Measurements from ENCODE around the gene IL12A. TPM values are rescaled to one million over a fixed set of nuclear protein-coding genes. Genes with fewer than 3 reads are reported as not detected.

IL12A gene
- total and polyA plus RNA-seq, 8 donors = 0.25 to 35.9 (median 2.1) TPM; not detected in 4

DNA sequence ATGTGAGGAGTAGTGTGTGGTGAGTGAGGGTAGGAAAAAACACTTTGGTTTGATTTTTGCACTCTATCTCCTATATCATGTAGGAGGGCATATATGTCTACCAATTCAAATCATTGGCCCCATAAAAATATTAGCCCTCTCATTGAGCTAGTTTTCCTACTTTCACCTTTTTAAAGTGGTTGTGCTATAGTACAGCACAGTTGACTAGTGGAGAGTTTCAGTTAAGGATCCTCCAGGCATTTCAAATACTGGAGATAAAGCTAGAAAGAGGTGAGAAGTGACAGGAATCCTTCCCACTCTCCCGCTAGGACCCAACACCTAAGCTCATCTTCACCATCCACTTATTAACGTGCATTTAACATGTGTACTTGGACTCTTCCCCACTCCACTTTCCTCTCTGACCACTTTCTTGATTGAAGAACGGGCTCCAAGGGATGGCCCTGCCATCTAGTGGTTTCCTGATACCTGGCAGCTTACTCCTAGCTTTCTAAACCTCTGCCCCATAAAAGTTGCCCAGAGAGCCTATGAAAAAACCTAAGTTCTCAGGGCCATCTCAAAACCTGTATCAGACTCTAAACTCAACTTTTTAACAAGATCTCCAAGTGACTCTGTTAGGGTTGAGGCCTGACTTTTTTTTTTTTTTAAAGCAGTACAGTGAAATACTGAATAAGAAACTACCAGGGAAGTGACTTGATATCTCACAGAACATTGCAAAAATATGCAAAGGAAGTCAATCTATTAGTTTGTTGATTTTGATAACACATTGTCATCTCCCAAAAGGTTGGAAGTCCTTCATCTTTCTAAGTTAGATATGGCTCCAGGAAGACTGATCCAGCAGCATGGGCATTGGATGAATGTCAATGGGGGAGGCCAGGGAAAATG, 17.9 kb downstream of the IL12A start:
- DNase-seq = peak; percentile 47 to 82
- no peaks in the 10 kb centered on the region for H3K27me3 ChIP-seq
- H3K4me1 ChIP-seq = peaks cover 0 to 9% (median 3%) of the 10 kb centered on the region in 4 donors
- intact Hi-C loops (cut with DNase I; ENCODE audit: low total_unique reads) = loop anchor here (5.0 kb wide), 1 partner anchor 119 kb away; no protein-coding TSS in a partner anchor
- no peaks in the 10 kb centered on the region for H3K36me3 ChIP-seq
- no peaks in the 10 kb centered on the region for H3K9me3 ChIP-seq
- H3K27ac ChIP-seq = no peak overlapping the region
- TF ChIP-seq, protein P1, sequence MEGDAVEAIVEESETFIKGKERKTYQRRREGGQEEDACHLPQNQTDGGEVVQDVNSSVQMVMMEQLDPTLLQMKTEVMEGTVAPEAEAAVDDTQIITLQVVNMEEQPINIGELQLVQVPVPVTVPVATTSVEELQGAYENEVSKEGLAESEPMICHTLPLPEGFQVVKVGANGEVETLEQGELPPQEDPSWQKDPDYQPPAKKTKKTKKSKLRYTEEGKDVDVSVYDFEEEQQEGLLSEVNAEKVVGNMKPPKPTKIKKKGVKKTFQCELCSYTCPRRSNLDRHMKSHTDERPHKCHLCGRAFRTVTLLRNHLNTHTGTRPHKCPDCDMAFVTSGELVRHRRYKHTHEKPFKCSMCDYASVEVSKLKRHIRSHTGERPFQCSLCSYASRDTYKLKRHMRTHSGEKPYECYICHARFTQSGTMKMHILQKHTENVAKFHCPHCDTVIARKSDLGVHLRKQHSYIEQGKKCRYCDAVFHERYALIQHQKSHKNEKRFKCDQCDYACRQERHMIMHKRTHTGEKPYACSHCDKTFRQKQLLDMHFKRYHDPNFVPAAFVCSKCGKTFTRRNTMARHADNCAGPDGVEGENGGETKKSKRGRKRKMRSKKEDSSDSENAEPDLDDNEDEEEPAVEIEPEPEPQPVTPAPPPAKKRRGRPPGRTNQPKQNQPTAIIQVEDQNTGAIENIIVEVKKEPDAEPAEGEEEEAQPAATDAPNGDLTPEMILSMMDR (IDR thresholded peaks at IDR 0.05) = peak in 5 of 7 experiments; percentile 30 to 76 (median 64)
- TF ChIP-seq POLR2A (IDR thresholded peaks at IDR 0.05) = no peak
- H3K4me3 ChIP-seq = no peak overlapping the region
- 7 to 16% (median 13%) methylated on average over 3 of the region's 3 CpGs for WGBS, 5 donors

DNA sequence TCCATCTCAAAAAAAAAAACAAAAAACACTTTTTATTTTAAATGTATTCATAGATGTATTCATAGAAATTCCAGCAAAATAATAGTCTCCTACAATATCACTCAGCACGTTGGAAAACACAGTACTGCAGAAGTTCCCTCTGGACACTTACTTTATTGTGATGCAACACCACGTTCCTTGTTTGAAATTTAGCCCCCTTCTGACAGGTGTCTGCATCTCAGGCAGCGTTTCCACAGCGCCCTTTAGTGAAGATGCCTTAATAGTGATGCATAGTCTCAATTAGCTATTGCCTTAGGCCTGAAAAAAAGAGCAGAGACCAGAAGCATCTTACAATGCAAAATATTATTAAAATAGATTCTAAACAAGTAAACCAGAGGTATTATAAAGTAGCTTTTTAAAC, 20.3 kb downstream of the IL12A start:
- no peak overlapping the region for H3K4me3 ChIP-seq
- TF ChIP-seq EP300 (IDR thresholded peaks at IDR 0.05) (no peak), POLR2A (IDR thresholded peaks at IDR 0.05) (no peak), POLR2AphosphoS5 (IDR thresholded peaks at IDR 0.05) (no peak)
- TF ChIP-seq, protein P1 (IDR thresholded peaks at IDR 0.05) = no peak
- H3K9me3 ChIP-seq = no peaks in the 10 kb centered on the region
- intact Hi-C loops (cut with DNase I; ENCODE audit: low total_unique reads) = loop anchor here (5.0 kb wide), 1 partner anchor 122 kb away; no protein-coding TSS in a partner anchor
- no peaks in the 10 kb centered on the region for H3K36me3 ChIP-seq
- H3K27me3 ChIP-seq = no peaks in the 10 kb centered on the region
- peaks cover 0 to 9% (median 3%) of the 10 kb centered on the region in 4 donors for H3K4me1 ChIP-seq
- no peak overlapping the region for H3K27ac ChIP-seq
- WGBS, 5 donors = 55 to 68% (median 62%) methylated on average over 4 of the region's 4 CpGs
- no peak for DNase-seq

DNA sequence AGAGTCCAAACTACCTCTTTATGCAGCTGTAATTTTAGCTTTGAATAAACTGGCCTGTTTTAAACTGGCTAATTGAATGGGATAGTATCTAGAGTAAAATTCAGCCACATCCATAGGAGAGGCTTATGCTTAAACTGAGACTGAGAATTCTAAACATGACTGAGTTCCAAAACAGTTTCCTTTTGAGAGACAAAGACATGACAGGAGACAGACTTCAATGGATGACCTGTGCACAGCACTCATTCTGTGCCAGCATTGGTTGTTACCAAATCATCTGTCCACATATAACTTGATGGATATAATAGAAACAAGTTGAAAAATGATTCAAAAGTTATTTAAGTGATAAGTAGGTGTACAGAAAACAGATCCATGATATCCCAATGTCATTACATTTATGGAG, 20.9 kb downstream of the IL12A start:
- no peak for TF ChIP-seq POLR2A (IDR thresholded peaks at IDR 0.05)
- no peak for TF ChIP-seq POLR2AphosphoS5 (IDR thresholded peaks at IDR 0.05)
- TF ChIP-seq, protein P1 (IDR thresholded peaks at IDR 0.05) = no peak
- no peak for TF ChIP-seq EP300 (IDR thresholded peaks at IDR 0.05)
- no peaks in the 10 kb centered on the region for H3K27me3 ChIP-seq
- no peaks in the 10 kb centered on the region for H3K36me3 ChIP-seq
- H3K27ac ChIP-seq = no peak overlapping the region
- no peak for DNase-seq
- H3K4me1 ChIP-seq = peaks cover 0 to 9% (median 3%) of the 10 kb centered on the region in 4 donors
- intact Hi-C loops (cut with DNase I; ENCODE audit: low total_unique reads) = loop anchor here (5.0 kb wide), 1 partner anchor 122 kb away; no protein-coding TSS in a partner anchor
- H3K4me3 ChIP-seq = no peak overlapping the region
- H3K9me3 ChIP-seq = no peaks in the 10 kb centered on the region

DNA sequence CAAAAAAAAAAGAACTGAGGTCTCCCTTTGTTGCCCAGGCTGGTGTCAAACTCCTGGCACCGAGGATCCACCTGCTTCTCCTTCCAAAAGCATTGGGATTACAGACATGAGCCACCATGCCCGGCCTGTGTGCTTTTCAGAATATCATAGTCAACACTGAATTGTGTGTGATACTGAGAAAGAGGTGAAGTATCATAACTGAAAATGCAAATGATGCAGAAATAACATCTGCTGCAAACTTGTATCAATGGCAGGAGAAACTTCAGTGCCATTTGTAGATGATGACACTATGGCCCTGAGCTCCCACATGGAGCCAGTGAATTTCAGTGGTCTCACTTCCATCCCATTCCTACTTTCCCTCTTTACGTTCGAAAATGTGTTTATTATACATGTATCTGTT, 21.9 kb downstream of the IL12A start:
- WGBS, 5 donors = 89 to 92% (median 90%) methylated on average over 4 of the region's 4 CpGs

More for the DNA sequence above, 21.9 kb downstream of the IL12A start:
- Histone ChIP-seq H3K27me3 (no peaks in the 10 kb centered on the region), H3K36me3 (no peaks in the 10 kb centered on the region), H3K4me3 (no peak overlapping the region), H3K4me1 (peaks cover 0 to 9% (median 3%) of the 10 kb centered on the region in 4 donors), H3K27ac (no peak overlapping the region), H3K9me3 (no peaks in the 10 kb centered on the region)
- DNase-seq = no peak
- TF ChIP-seq POLR2A (IDR thresholded peaks at IDR 0.05) (no peak), EP300 (IDR thresholded peaks at IDR 0.05) (no peak), POLR2AphosphoS5 (IDR thresholded peaks at IDR 0.05) (no peak)
- TF ChIP-seq, protein P1 (IDR thresholded peaks at IDR 0.05) = no peak
- intact Hi-C loops (cut with DNase I; ENCODE audit: low total_unique reads) = no loop called here
